MM.1S (cell line): Measurements from ENCODE around the gene NXPH1.

Source experiments
- DNase-seq: peaks from one replicate; pipeline ENCODE4 v3.0.0-alpha.2; 2015
- H2AFZ ChIP-seq: fragments of 300-600 bp; sonication (generic); 2 replicates; pipeline ENCODE4 v1.6.0; 2016; ENCODE audit warnings: antibody characterized with exemption, low read length
- H3F3A ChIP-seq: fragments of 300-600 bp; sonication (generic); 2 replicates; pipeline ENCODE4 v1.6.1; 2016; ENCODE audit warnings: mild to moderate bottlenecking, antibody characterized with exemption, low read length, moderate library complexity, mixed read lengths; ENCODE audit not compliant: insufficient read depth
- H3K27ac ChIP-seq: fragments of 300-600 bp; sonication (generic); 2 replicates; pipeline ENCODE4 v1.5.1; 2016; ENCODE audit warnings: mild to moderate bottlenecking, low read length
- H3K27me3 ChIP-seq: fragments of 300-600 bp; sonication (generic); replicated peaks from 2 replicates; pipeline ENCODE4 v1.6.0; 2016; ENCODE audit warnings: low read length; ENCODE audit not compliant: insufficient read depth
- H3K36me3 ChIP-seq: fragments of 300-600 bp; sonication (generic); replicated peaks from 2 replicates; pipeline ENCODE4 v1.6.1; 2016; ENCODE audit warnings: mild to moderate bottlenecking, low read length, mixed read lengths; ENCODE audit not compliant: insufficient read depth
- H3K4me1 ChIP-seq: fragments of 300-600 bp; sonication (generic); 2 replicates; pipeline ENCODE4 v1.6.1; 2016; ENCODE audit warnings: low read length, mixed read lengths
- H3K4me2 ChIP-seq: fragments of 300-600 bp; sonication (generic); 2 replicates; pipeline ENCODE4 v1.6.0; 2016; ENCODE audit warnings: low read depth, low read length
- H3K4me3 ChIP-seq: fragments of 300-600 bp; sonication (generic); 2 replicates; pipeline ENCODE4 v1.5.1; 2016; ENCODE audit warnings: low read length, mixed read lengths
- H3K79me2 ChIP-seq: fragments of 300-600 bp; sonication (generic); 2 replicates; pipeline ENCODE4 v1.6.1; 2016; ENCODE audit warnings: mixed run types, low read length, mixed read lengths
- H3K9ac ChIP-seq: fragments of 300-600 bp; sonication (generic); 2 replicates; pipeline ENCODE4 v1.6.1; 2016; ENCODE audit warnings: low read length, mixed read lengths
- H3K9me2 ChIP-seq: fragments of 300-600 bp; sonication (generic); replicated peaks from 2 replicates; pipeline ENCODE4 v1.6.1; 2016; ENCODE audit warnings: mild to moderate bottlenecking, low read length, mixed read lengths; ENCODE audit not compliant: insufficient read depth
- H3K9me3 ChIP-seq: fragments of 300-600 bp; sonication (generic); replicated peaks from 2 replicates; pipeline ENCODE4 v1.6.1; 2016; ENCODE audit warnings: mild to moderate bottlenecking, low read length, mixed read lengths; ENCODE audit not compliant: insufficient read depth
- H4K20me1 ChIP-seq: fragments of 300-600 bp; sonication (generic); 2 replicates; pipeline ENCODE4 v1.6.1; 2016; ENCODE audit warnings: mild to moderate bottlenecking, low read length, moderate library complexity, mixed read lengths; ENCODE audit not compliant: insufficient read depth
- CTCF ChIP-seq: fragments of 300-600 bp; sonication (generic); IDR thresholded peaks from 2 replicates; pipeline ENCODE4 v1.5.1; 2016; ENCODE audit warnings: antibody characterized with exemption, low read length, mixed read lengths
- EZH2 ChIP-seq: fragments of 300-600 bp; sonication (generic); optimal IDR thresholded peaks from 2 replicates; pipeline ENCODE3; 2017; ENCODE audit warnings: low read depth, mild to moderate bottlenecking, antibody characterized with exemption, low read length, mixed read lengths
- EZH2phosphoT487 ChIP-seq: fragments of 300-600 bp; sonication (generic); IDR thresholded peaks from 2 replicates; pipeline ENCODE4 v1.6.1; 2018; ENCODE audit warnings: antibody characterized with exemption, low read length

NXPH1 gene

GRCh38 chr7:8387551-8388256 lies 45.7 kb upstream of the NXPH1 start:
- no peak for TF ChIP-seq EZH2phosphoT487
- no peak for TF ChIP-seq EZH2
- TF ChIP-seq CTCF, result no peak
- Histone ChIP-seq H3K4me2 (peak overlapping the region; percentile 28; the same call in 1 of the 2 replicates), H3K79me2 (no peaks in the 10 kb centered on the region), H3F3A (peaks cover 11% of the 10 kb centered on the region; the same call in 1 of the 2 replicates), H3K9me2 (no peaks in the 10 kb centered on the region), H3K36me3 (no peaks in the 10 kb centered on the region), H3K27me3 (no peaks in the 10 kb centered on the region), H3K9me3 (no peaks in the 10 kb centered on the region), H3K9ac (no peak overlapping the region), H3K4me1 (peaks cover 46% of the 10 kb centered on the region), H4K20me1 (no peaks in the 10 kb centered on the region), H3K4me3 (no peak overlapping the region), H3K27ac (peak overlapping the region; percentile 13; the same call in 1 of the 2 replicates), H2AFZ (no peak overlapping the region)
- DNase-seq, result no peak

GRCh38 chr7:8388257-8388625 lies 45.2 kb upstream of the NXPH1 start:
- no peaks in the 10 kb centered on the region for H3K36me3 ChIP-seq
- no peak overlapping the region for H3K9ac ChIP-seq
- TF ChIP-seq EZH2 (no peak), CTCF (no peak), EZH2phosphoT487 (no peak)
- no peaks in the 10 kb centered on the region for H3K79me2 ChIP-seq
- no peaks in the 10 kb centered on the region for H3K9me3 ChIP-seq
- peaks cover 11% of the 10 kb centered on the region; the same call in 1 of the 2 replicates for H3F3A ChIP-seq
- no peak overlapping the region for H3K4me3 ChIP-seq
- no peaks in the 10 kb centered on the region for H4K20me1 ChIP-seq
- no peak overlapping the region for H3K4me2 ChIP-seq
- peaks cover 46% of the 10 kb centered on the region for H3K4me1 ChIP-seq
- no peak overlapping the region for H2AFZ ChIP-seq
- no peak overlapping the region for H3K27ac ChIP-seq
- DNase-seq, result no peak
- H3K27me3 ChIP-seq, result no peaks in the 10 kb centered on the region
- H3K9me2 ChIP-seq, result no peaks in the 10 kb centered on the region

GRCh38 chr7:8389593-8390261 lies 43.7 kb upstream of the NXPH1 start:
- no peak overlapping the region for H3K27ac ChIP-seq
- H3K4me1 ChIP-seq, result peaks cover 42% of the 10 kb centered on the region
- H3K36me3 ChIP-seq, result no peaks in the 10 kb centered on the region
- no peaks in the 10 kb centered on the region for H3K27me3 ChIP-seq
- TF ChIP-seq EZH2phosphoT487, result no peak
- no peaks in the 10 kb centered on the region for H4K20me1 ChIP-seq
- peaks cover 7% of the 10 kb centered on the region; the same call in 1 of the 2 replicates for H3F3A ChIP-seq
- no peak overlapping the region for H3K9ac ChIP-seq
- H3K4me2 ChIP-seq, result no peak overlapping the region
- DNase-seq, result no peak
- H2AFZ ChIP-seq, result no peak overlapping the region
- no peak overlapping the region for H3K4me3 ChIP-seq
- no peaks in the 10 kb centered on the region for H3K9me2 ChIP-seq
- no peaks in the 10 kb centered on the region for H3K79me2 ChIP-seq
- H3K9me3 ChIP-seq, result no peaks in the 10 kb centered on the region

- Histone ChIP-seq H3K4me1 (peaks cover 37% of the 10 kb centered on the region), H3K9me2 (no peaks in the 10 kb centered on the region), H2AFZ (no peak overlapping the region), H3K9me3 (no peaks in the 10 kb centered on the region), H3K36me3 (no peaks in the 10 kb centered on the region), H3K4me2 (no peak overlapping the region), H3K79me2 (no peaks in the 10 kb centered on the region), H3K9ac (no peak overlapping the region), H3K4me3 (no peak overlapping the region), H4K20me1 (no peaks in the 10 kb centered on the region), H3K27me3 (no peaks in the 10 kb centered on the region), H3F3A (peaks cover 2% of the 10 kb centered on the region; the same call in 1 of the 2 replicates), H3K27ac (no peak overlapping the region)
- DNase-seq, result no peak
- TF ChIP-seq CTCF, result no peak
- TF ChIP-seq EZH2, result no peak
- no peak for TF ChIP-seq EZH2phosphoT487
Measured at GRCh38 chr7:8390262-8390626, 43.2 kb upstream of the NXPH1 start.
